SK-N-SH (cell line): ENCODE data around the gene RPL7A.

ENCODE experiments used
- EZH2phosphoT487 ChIP-seq: fragments of 200-600 bp; sonication (generic); IDR thresholded peaks from 2 replicates; pipeline ENCODE4 v1.6.1; 2017; ENCODE audit warnings: low read depth, mixed run types, mild to moderate bottlenecking, antibody characterized with exemption, moderate library complexity, borderline replicate concordance
- SIN3A ChIP-seq: IDR thresholded peaks from 2 replicates; pipeline ENCODE4 v1.6.1; 2012; ENCODE audit warnings: low read depth, mild to moderate bottlenecking, low read length, moderate library complexity, borderline replicate concordance
- SMC3 ChIP-seq: IDR thresholded peaks from 2 replicates; pipeline ENCODE4 v1.6.1; 2012; ENCODE audit warnings: low read depth, low read length, improper control_type of control experiment
- TAF1 ChIP-seq: IDR thresholded peaks from 2 replicates; pipeline ENCODE4 v1.6.1; 2012; ENCODE audit warnings: low read depth, mild to moderate bottlenecking, low read length, moderate library complexity, borderline replicate concordance
- TF ChIP-seq, protein P1 (sequence below): IDR thresholded peaks from 2 replicates; pipeline ENCODE4 v1.4.0; 2012; ENCODE audit warnings: low read depth
- TF ChIP-seq, protein P2 (sequence below): fragments of 200-600 bp; sonication (generic); IDR thresholded peaks from 2 replicates; pipeline ENCODE4 v1.6.1; 2017; ENCODE audit warnings: antibody characterized with exemption, mild to moderate bottlenecking, moderate library complexity

DNA sequence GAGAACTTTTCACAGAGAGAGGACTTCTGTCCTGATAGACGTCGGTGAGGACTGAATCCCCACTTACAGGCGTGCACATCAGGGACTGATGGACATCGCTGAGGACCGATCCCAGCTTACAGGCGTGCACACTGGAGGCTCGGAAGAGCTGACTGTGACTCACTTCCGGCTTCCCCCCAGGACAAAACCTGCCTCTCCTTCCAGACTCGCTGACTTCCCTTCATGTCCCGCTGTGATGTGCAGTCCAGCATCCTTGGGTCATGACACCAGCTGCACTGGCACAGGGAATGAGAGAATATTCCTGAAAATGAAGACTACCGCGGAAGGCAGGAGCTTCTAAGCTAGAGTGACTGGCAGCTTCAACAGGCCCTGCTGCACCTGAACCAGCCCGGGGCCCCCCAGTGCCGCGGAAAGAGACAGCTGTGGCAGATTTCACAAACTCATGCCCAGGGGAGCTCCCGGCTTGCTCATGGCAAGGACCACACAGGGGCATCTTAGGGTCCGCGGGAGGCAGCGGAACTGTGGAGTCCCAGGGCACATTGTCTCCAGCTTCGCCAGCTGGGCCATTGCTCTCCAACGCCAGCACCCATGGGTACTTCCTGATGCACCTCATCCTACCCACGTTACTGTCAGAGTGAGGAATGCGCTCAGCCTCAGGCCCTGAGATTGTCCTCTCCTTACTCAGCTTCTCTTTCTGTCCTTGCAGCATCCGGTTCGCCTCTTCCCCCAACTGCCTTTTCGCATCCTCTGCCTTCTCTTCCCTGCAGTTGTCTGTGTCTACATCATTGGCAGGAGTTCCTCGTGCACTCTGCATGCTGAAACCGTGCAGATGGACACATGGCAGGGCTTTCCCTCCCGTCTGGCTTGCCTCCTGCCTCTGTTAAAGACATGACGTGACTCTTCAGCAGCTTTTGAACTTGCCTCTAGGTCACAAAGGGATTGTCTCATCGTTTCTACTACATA, 41.5 kb upstream of the RPL7A start:
- TF ChIP-seq, protein P1, sequence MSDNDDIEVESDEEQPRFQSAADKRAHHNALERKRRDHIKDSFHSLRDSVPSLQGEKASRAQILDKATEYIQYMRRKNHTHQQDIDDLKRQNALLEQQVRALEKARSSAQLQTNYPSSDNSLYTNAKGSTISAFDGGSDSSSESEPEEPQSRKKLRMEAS = no peak
- TF ChIP-seq, protein P2, sequence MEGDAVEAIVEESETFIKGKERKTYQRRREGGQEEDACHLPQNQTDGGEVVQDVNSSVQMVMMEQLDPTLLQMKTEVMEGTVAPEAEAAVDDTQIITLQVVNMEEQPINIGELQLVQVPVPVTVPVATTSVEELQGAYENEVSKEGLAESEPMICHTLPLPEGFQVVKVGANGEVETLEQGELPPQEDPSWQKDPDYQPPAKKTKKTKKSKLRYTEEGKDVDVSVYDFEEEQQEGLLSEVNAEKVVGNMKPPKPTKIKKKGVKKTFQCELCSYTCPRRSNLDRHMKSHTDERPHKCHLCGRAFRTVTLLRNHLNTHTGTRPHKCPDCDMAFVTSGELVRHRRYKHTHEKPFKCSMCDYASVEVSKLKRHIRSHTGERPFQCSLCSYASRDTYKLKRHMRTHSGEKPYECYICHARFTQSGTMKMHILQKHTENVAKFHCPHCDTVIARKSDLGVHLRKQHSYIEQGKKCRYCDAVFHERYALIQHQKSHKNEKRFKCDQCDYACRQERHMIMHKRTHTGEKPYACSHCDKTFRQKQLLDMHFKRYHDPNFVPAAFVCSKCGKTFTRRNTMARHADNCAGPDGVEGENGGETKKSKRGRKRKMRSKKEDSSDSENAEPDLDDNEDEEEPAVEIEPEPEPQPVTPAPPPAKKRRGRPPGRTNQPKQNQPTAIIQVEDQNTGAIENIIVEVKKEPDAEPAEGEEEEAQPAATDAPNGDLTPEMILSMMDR = no peak
- TF ChIP-seq SMC3 = no peak
- no peak for TF ChIP-seq SIN3A
- no peak for TF ChIP-seq EZH2phosphoT487
- no peak for TF ChIP-seq TAF1
